ENCODE results near the gene CAPRIN1.
A peak's percentile ranks its signal among the peaks of the same experiment; 100 is the strongest.

CAPRIN1 gene

DNA sequence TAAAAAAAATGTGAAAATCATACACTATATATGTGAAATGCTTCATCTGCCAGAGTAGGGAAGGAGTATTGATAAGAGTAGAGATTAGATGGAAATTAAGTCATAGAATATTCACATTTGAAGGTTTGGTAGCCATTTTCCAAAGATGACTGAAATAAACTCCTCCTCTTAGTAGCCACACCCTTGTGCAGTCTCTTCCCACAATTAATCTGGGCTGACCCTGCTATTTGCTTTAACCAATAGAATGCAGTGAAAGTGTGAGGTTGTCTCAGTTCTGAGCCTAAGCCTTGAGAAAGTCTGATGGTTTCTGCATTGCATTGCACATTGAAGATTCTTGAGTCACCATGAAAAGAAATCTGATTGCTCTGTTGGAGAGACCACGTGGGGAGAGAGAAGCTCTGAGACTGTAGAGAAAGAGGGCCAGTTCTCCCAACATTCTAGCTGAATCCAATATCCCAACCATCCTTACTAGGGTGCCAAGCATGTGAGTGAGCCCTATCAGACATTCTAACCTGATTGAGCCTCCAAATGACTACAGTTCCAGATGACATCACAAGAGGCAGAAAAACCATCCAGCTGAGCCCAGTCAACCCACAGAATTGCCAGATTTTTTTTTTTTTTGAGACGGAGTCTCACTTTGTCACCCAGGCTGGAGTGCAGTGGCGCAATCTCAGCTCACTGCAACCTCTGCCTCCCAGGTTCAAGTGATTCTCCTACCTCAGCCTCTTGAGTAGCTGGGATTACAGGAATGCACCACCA, 29.4 kb upstream of the CAPRIN1 start:
- H3K4me3 ChIP-seq (replicated peaks; ENCODE audit: low read depth, low read length): no peak overlapping the region
- TF ChIP-seq, protein P1, sequence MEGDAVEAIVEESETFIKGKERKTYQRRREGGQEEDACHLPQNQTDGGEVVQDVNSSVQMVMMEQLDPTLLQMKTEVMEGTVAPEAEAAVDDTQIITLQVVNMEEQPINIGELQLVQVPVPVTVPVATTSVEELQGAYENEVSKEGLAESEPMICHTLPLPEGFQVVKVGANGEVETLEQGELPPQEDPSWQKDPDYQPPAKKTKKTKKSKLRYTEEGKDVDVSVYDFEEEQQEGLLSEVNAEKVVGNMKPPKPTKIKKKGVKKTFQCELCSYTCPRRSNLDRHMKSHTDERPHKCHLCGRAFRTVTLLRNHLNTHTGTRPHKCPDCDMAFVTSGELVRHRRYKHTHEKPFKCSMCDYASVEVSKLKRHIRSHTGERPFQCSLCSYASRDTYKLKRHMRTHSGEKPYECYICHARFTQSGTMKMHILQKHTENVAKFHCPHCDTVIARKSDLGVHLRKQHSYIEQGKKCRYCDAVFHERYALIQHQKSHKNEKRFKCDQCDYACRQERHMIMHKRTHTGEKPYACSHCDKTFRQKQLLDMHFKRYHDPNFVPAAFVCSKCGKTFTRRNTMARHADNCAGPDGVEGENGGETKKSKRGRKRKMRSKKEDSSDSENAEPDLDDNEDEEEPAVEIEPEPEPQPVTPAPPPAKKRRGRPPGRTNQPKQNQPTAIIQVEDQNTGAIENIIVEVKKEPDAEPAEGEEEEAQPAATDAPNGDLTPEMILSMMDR (IDR thresholded peaks at IDR 0.05; ENCODE audit: low read length, missing control alignments): no peak
- DNase-seq (ENCODE audit: low read depth): no peak

- H3K4me3 ChIP-seq (replicated peaks; ENCODE audit: low read depth, low read length): no peak overlapping the region
- TF ChIP-seq, protein P1 (IDR thresholded peaks at IDR 0.05; ENCODE audit: low read length, missing control alignments): no peak
- DNase-seq (ENCODE audit: low read depth): no peak
Measured at GRCh38 chr11:34026432-34026831, 25.1 kb upstream of the CAPRIN1 start.

DNA sequence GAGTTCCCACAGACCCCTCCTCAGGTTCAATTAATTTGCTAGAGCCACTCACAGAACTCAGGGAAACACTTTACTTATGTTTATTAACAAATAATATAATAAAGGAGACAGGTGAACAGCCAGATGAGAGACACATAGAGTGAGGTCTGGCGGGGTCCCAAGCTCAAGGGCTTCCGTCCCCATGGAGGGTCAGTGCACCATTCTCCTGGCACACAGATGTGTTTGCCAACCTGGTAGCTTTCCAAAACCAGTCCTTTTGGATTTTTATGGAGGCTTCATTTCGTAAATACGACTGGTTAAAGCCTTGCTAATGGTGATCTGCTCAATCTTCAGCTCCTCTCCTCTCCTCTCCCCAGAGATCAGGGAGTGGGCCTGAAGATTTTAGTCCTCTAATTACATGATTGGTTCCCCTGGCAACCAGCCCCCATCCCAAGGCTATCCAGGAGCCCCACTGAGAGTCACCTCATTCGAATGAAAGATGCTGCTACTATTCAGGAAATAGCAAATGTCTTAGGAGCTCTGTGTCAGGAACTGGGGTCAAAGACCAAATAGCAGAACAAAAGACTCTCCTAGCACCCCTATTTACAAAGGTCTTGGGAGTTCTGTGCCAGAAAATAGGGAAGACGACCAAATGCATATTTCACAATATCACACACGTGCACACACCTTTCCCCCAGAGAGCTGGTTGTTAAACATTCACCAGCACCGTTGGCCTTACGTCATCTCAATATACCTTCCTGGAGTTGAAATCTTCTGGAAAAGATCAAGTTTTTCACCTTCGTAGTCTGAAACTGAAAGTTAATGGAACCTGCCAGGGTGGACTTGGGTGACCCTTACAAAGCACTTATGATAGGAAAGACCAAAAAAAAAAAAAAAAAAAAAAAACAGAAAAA, 23.8 kb upstream of the CAPRIN1 start:
- DNase-seq (ENCODE audit: low read depth): no peak
- no peak overlapping the region for H3K4me3 ChIP-seq (replicated peaks; ENCODE audit: low read depth, low read length)
- TF ChIP-seq, protein P1 (IDR thresholded peaks at IDR 0.05; ENCODE audit: low read length, missing control alignments): no peak

GRCh38 chr11:34028425-34028824, 23.1 kb upstream of the CAPRIN1 start:
- DNase-seq (ENCODE audit: low read depth): no peak
- TF ChIP-seq, protein P1 (IDR thresholded peaks at IDR 0.05; ENCODE audit: low read length, missing control alignments): no peak
- H3K4me3 ChIP-seq (replicated peaks; ENCODE audit: low read depth, low read length): no peak overlapping the region

DNA sequence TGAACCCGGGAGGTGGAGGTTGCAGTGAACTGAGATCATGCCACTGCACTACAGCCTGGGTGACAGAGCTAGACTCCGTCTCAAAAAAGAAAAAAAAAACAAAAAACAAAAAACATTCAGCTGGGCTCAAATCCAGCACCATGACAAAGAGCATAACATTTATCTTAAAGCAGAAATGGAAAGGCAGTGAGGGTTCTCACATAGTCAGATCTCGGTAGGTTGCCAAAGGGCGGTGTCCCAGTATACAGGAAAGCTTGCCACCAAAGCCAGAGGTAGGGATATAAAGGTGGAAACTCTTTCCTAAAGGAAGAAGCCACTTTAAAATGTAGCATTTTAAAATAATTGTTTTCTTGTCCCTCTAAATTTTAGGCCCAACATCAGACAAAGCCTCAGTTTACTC, 22.4 kb upstream of the CAPRIN1 start:
- DNase-seq (ENCODE audit: low read depth): peak; percentile 10
- TF ChIP-seq, protein P1 (IDR thresholded peaks at IDR 0.05; ENCODE audit: low read length, missing control alignments): no peak
- no peak overlapping the region for H3K4me3 ChIP-seq (replicated peaks; ENCODE audit: low read depth, low read length)

DNA sequence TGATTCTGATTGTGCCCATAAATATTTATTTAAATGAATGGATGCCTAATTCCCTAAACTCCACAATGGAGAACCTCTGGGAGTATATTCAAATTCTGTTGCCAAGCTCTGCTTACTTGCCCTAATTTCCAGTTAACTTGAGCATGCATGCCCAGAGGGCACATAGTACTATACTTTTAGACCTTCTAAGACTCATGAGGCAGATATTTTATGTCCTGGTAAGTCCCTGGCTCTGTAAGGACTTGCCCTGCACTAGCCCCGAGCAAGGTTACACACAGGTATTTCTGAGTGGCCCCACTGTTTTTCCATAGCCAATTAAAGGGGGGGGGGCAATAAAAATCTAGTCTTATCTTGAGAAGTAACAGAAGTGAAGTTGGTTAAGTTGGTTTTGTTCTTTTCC, 21.1 kb upstream of the CAPRIN1 start:
- TF ChIP-seq, protein P1 (IDR thresholded peaks at IDR 0.05; ENCODE audit: low read length, missing control alignments): no peak
- DNase-seq (ENCODE audit: low read depth): no peak
- no peak overlapping the region for H3K4me3 ChIP-seq (replicated peaks; ENCODE audit: low read depth, low read length)

Measured in fibroblast of pulmonary artery (primary cell).